GM12878 (cell line): ENCODE data around the gene NOS1AP. TPM values are rescaled to one million over a fixed set of nuclear protein-coding genes. Genes with fewer than 3 reads are reported as not detected.

Experiments
- ATAC-seq: fragments of 200-7000 bp; cut with Tn5 transposase; 3 replicates; pipeline ENCODE4 v1.9.1; 2020; ENCODE audit warnings: mild to moderate bottlenecking, moderate library complexity
- BruUV-seq: library from RNA; stranded (reverse); fragments of 400-500 nt; replicated peaks from 2 replicates; lab custom pipeline; 2021; lab: Mats Ljungman, UMichigan
- CTCF ChIA-PET: fragments of 300-600 bp; sonication (Branson Sonifier 250); formaldehyde crosslinking; extraction: SDS; loops from one replicate; lab custom pipeline; 2021; ENCODE audit warnings: inconsistent platforms; lab: Yijun Ruan, JAX
- POLR2A ChIA-PET: fragments of 350-600 bp; formaldehyde crosslinking; extraction: SDS; loops from one replicate; lab custom pipeline; 2021; ENCODE audit warnings: inconsistent platforms; lab: Charles Lee
- RAD21 ChIA-PET: fragments of 300-600 bp; sonication (Branson Sonifier 250); formaldehyde crosslinking; loops from one replicate; lab custom pipeline; 2023; ENCODE audit warnings: antibody characterized with exemption; ENCODE audit not compliant: unreplicated experiment; lab: Charles Lee
- SMC1A ChIA-PET: fragments of 300-600 bp; sonication (Branson Sonifier 250); formaldehyde crosslinking; loops from one replicate; lab custom pipeline; 2023; ENCODE audit not compliant: unreplicated experiment, uncharacterized antibody; lab: Charles Lee
- DNase-seq: peaks from one replicate; pipeline ENCODE4 v3.0.0-alpha.2; 2011; ENCODE audit warnings: low read depth, low spot score
- FAIRE-seq: peaks from 3 replicates; lab custom pipeline; 2011; peaks lifted over from hg19 to GRCh38; lab: Jason Lieb, UNC
- H2AFZ ChIP-seq: 2 replicates; pipeline ENCODE4 v1.6.0; 2011; ENCODE audit warnings: low read depth, low read length, control low read depth; ENCODE audit not compliant: control insufficient read depth
- H3K27ac ChIP-seq: 2 replicates; pipeline ENCODE4 v1.5.1; 2011; ENCODE audit warnings: control low read depth; ENCODE audit not compliant: control insufficient read depth, insufficient read depth
- H3K27me3 ChIP-seq, 2 experiments: replicated peaks in 1 of 2; 2 replicates each; pipeline versions ENCODE4 v1.6.0 to v1.6.1; 2011; ENCODE audit warnings: low read length in 1 of 2; ENCODE audit not compliant: control insufficient read depth in 2 of 2, insufficient read depth in 2 of 2
- H3K36me3 ChIP-seq, 2 experiments: 2 replicates each; pipeline ENCODE4 v1.5.1; 2011; ENCODE audit warnings: low read length in 1 of 2; ENCODE audit not compliant: control insufficient read depth in 2 of 2, insufficient read depth in 2 of 2
- H3K4me1 ChIP-seq: 2 replicates; pipeline ENCODE4 v1.6.1; 2011; ENCODE audit warnings: mild to moderate bottlenecking, low read length, moderate library complexity, mixed read lengths; ENCODE audit not compliant: control insufficient read depth, insufficient read depth
- H3K4me2 ChIP-seq: 2 replicates; pipeline ENCODE4 v1.6.0; 2011; ENCODE audit warnings: control low read depth; ENCODE audit not compliant: control insufficient read depth, insufficient read depth
- H3K4me3 ChIP-seq: fragments of 200-600 bp; sonication (generic); 2 replicates; pipeline ENCODE4 v1.5.1; 2016
- H3K79me2 ChIP-seq: 2 replicates; pipeline ENCODE4 v1.6.0; 2011; ENCODE audit warnings: low read length; ENCODE audit not compliant: control insufficient read depth, insufficient read depth
- H3K9ac ChIP-seq: 2 replicates; pipeline ENCODE4 v1.8.0; 2011; ENCODE audit warnings: low read length, control low read depth, mixed read lengths; ENCODE audit not compliant: control insufficient read depth, insufficient read depth
- H3K9me3 ChIP-seq: replicated peaks from 3 replicates; pipeline ENCODE4 v1.5.1; 2011; ENCODE audit warnings: mild to moderate bottlenecking, low read length; ENCODE audit not compliant: control insufficient read depth, insufficient read depth
- H4K20me1 ChIP-seq: 2 replicates; pipeline ENCODE4 v1.6.0; 2011; ENCODE audit not compliant: control insufficient read depth, insufficient read depth
- ATF7 ChIP-seq: fragments of 450-650 bp; IDR thresholded peaks from 2 replicates; pipeline ENCODE4 v1.6.1; 2016; ENCODE audit warnings: low read depth, mild to moderate bottlenecking
- BCLAF1 ChIP-seq: fragments of 450-650 bp; IDR thresholded peaks from 2 replicates; pipeline ENCODE4 v1.6.1; 2017; ENCODE audit warnings: antibody characterized with exemption, mild to moderate bottlenecking, moderate library complexity
- CHD2 ChIP-seq: IDR thresholded peaks from 2 replicates; pipeline ENCODE4 v1.6.1; 2011; ENCODE audit warnings: low read depth, low read length, improper control_type of control experiment, borderline replicate concordance
- CHD4 ChIP-seq: fragments of 200-600 bp; sonication (generic); IDR thresholded peaks from 2 replicates; pipeline ENCODE4 v1.6.1; 2016; ENCODE audit warnings: mild to moderate bottlenecking
- EP300 ChIP-seq, 2 experiments: fragments of 150-350 bp in 1 of 2; IDR thresholded peaks; 2 replicates each; pipeline ENCODE4 v1.6.1; 2011 to 2012; ENCODE audit warnings: low read depth in 2 of 2, low read length in 2 of 2, borderline replicate concordance in 1 of 2, improper control_type of control experiment in 1 of 2, inconsistent platforms in 1 of 2; ENCODE audit not compliant: control insufficient read depth in 1 of 2
- GATAD2B ChIP-seq: fragments of 450-650 bp; conservative IDR thresholded peaks from 2 replicates; pipeline ENCODE4 v1.6.1; 2017; ENCODE audit warnings: low read depth, mild to moderate bottlenecking, moderate library complexity
- MLLT1 ChIP-seq: fragments of 450-650 bp; IDR thresholded peaks from 2 replicates; pipeline ENCODE4 v1.6.1; 2016; ENCODE audit warnings: mild to moderate bottlenecking
- MYC ChIP-seq: IDR thresholded peaks from 2 replicates; pipeline ENCODE4 v1.6.1; 2011; ENCODE audit warnings: mild to moderate bottlenecking, low read length, moderate library complexity, inconsistent platforms; ENCODE audit not compliant: insufficient read depth, insufficient replicate concordance, insufficient read length, severe bottlenecking
- NR2C1 ChIP-seq: fragments of 450-650 bp; IDR thresholded peaks from 2 replicates; pipeline ENCODE4 v1.6.1; 2017; ENCODE audit warnings: antibody characterized with exemption, mild to moderate bottlenecking, moderate library complexity
- PAX5 ChIP-seq: IDR thresholded peaks from 2 replicates; pipeline ENCODE4 v1.6.1; 2011; ENCODE audit warnings: low read depth, low read length, borderline replicate concordance
- WGBS: methylation state at CpG from one replicate; pipeline ENCODE4 v1.1.6; 2016; ENCODE audit warnings: low lambda C conversion rate; ENCODE audit not compliant: insufficient replicate concordance, insufficient coverage; ENCODE audit errors: missing lambda C conversion rate; 5-methylcytosine and 5-hydroxymethylcytosine counted together
- in situ Hi-C: fragments of 300-500 bp; cut with MboI; formaldehyde crosslinking; loops from 9 replicates; pipeline ENCODE4 v1.14.3; 2018; ENCODE audit warnings: mixed read lengths
- intact Hi-C: fragments of 100-400 bp; cut with micrococcal nuclease; formaldehyde crosslinking; loops from one replicate; pipeline ENCODE4 v1.14.2; 2022; ENCODE audit not compliant: unreplicated experiment
- polyA plus RNA-seq, 11 experiments: library from polyadenylated mRNA; depleted of rRNA in 4 of 11; unstranded in 6 of 11; stranded (reverse) in 5 of 11; fragments of >200 nt; fragmentation: Nextera tagmentation in 4 of 11; fragmentation: Illumina TruSeq in 1 of 11; extraction: Ambion mirVana in 4 of 11; extraction: Trizol in 1 of 11; gene quantifications; 1 replicate in 1 of 11; 2 replicates in 10 of 11; pipeline versions ENCODE4 v1.2.1 to v1.2.3, GENCODE V29; 2011 to 2016; ENCODE audit warnings: inconsistent platforms in 2 of 11, missing spikeins in 2 of 11, low read depth in 1 of 11
- total RNA-seq, 4 experiments: library from RNA; depleted of rRNA in 3 of 4; stranded (reverse); fragments of >200 nt in 3 of 4; fragmentation: Illumina TruSeq in 1 of 4; extraction: Trizol in 1 of 4; gene quantifications; 2 replicates each; pipeline versions ENCODE4 v1.2.1 to v1.2.3, GENCODE V29; 2013 to 2021

Gene NOS1AP
- total and polyA plus RNA-seq, 10 of the 15 experiments (the other 5 are each of a cell fraction or from before 2014, with no cell fraction given) = 0.03 to 0.15 TPM; not detected in 8

- Histone ChIP-seq H2AFZ (no peak overlapping the region), H3K79me2 (no peaks in the 10 kb centered on the region), H3K9ac (no peak overlapping the region), H3K27ac (no peak overlapping the region), H3K9me3 (no peaks in the 10 kb centered on the region), H4K20me1 (no peaks in the 10 kb centered on the region; the same call in 1 of the 2 replicates), H3K27me3 (no peaks in the 10 kb centered on the region), H3K36me3 (no peaks in the 10 kb centered on the region), H3K4me3 (no peak overlapping the region), H3K4me2 (no peak overlapping the region), H3K4me1 (no peaks in the 10 kb centered on the region)
- in situ Hi-C loops = no loop called here
- ATAC-seq (no peak), FAIRE-seq (no peak), DNase-seq (no peak)
- ChIA-PET SMC1A (interaction anchor here (1.8 to 1.9 kb wide), 2 partner anchors 10 to 14 kb away, joined by 5 to 6 read pairs; no protein-coding TSS in a partner anchor), RAD21 (no interaction called here), POLR2A (no interaction called here), CTCF (interaction anchor here (3.0 kb wide), 1 partner anchor 16 kb away, joined by 15 read pairs; no protein-coding TSS in a partner anchor)
- 0% methylated on average over 1 of the region's 1 CpG for WGBS
- intact Hi-C loops = no loop called here
- TF ChIP-seq GATAD2B = no peak
- TF ChIP-seq NR2C1 = no peak
- no peak for TF ChIP-seq PAX5
- TF ChIP-seq MYC = no peak
- no peak for TF ChIP-seq ATF7
- TF ChIP-seq EP300 (IDR thresholded peaks at IDR 0.05; ENCODE audit: borderline replicate concordance in 1 of 2, control insufficient read depth in 1 of 2, low read depth in 2 of 2, low read length in 2 of 2) = no peak
- no TSS peak for BruUV-seq
Measured at GRCh38 chr1:162373072-162373427, 303.6 kb downstream of the NOS1AP start.

GRCh38 chr1:162373541-162374260 lies 304.2 kb downstream of the NOS1AP start:
- no peak overlapping the region for H3K4me2 ChIP-seq
- no peak overlapping the region for H2AFZ ChIP-seq
- H3K79me2 ChIP-seq = no peaks in the 10 kb centered on the region
- FAIRE-seq (no peak), DNase-seq (no peak), ATAC-seq (no peak)
- BruUV-seq = no TSS peak
- intact Hi-C loops (no loop called here), in situ Hi-C loops (no loop called here)
- H3K27me3 ChIP-seq = no peaks in the 10 kb centered on the region
- H3K9me3 ChIP-seq = no peaks in the 10 kb centered on the region
- ChIA-PET SMC1A (interaction anchor here (1.9 kb wide), 1 partner anchor 14 kb away, joined by 5 read pairs; no protein-coding TSS in a partner anchor), RAD21 (no interaction called here), POLR2A (no interaction called here), CTCF (no interaction called here)
- H3K4me1 ChIP-seq = no peaks in the 10 kb centered on the region
- H3K36me3 ChIP-seq = no peaks in the 10 kb centered on the region
- H3K4me3 ChIP-seq = no peak overlapping the region
- H3K9ac ChIP-seq = no peak overlapping the region
- H3K27ac ChIP-seq = no peak overlapping the region
- H4K20me1 ChIP-seq = no peaks in the 10 kb centered on the region; the same call in 1 of the 2 replicates
- WGBS = 63% methylated on average over 8 of the region's 8 CpGs
- TF ChIP-seq MLLT1 (no peak), CHD4 (no peak), CHD2 (no peak), BCLAF1 (no peak)
